GM18498 (cell line): ENCODE data around the gene AQP11.
"Not testable (repeated sequence)": the region's sequence is repeated elsewhere in the genome, so short reads cannot be mapped to it uniquely, and the experiment has no call there.

Experiments used
- ATAC-seq: cut with Tn5 transposase; IDR thresholded peaks from one replicate; pipeline ENCODE4 v1.9.1; 2021; ENCODE audit warnings: mild to moderate bottlenecking, moderate library complexity; ENCODE audit not compliant: unreplicated experiment

AQP11 gene, protein sequence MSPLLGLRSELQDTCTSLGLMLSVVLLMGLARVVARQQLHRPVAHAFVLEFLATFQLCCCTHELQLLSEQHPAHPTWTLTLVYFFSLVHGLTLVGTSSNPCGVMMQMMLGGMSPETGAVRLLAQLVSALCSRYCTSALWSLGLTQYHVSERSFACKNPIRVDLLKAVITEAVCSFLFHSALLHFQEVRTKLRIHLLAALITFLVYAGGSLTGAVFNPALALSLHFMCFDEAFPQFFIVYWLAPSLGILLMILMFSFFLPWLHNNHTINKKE

GRCh38 chr11:77589521-77590193 is at the start of gene AQP11:
Gene AQP11, plus strand, starts transcription at chr11:77589953. Its CDS starts 40 bp downstream, at chr11:77589993.
- peak; percentile 94 for ATAC-seq

DNA sequence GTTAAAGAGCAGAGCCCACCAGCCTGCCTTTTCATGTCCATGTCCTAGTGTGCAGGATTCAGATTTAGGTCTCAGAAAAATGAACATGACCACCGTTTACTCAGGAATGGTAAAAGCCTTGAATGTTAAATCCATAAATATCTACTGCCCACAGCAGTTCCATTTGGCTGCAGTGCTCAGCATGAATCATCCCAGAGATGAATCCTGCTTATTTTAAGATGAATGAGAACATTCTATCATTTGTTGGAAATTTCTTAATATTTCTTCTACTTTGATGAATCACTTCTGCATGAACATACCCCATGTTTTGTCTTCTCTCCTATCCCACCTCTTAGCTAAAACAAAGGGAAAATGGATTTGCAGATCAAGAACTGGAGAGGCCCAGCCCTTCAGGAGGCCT is 47.5 kb upstream of the AQP11 start:
- ATAC-seq: no peak

GRCh38 chr11:77547047-77547836 is 42.5 kb upstream of the AQP11 start:
- no peak for ATAC-seq

DNA sequence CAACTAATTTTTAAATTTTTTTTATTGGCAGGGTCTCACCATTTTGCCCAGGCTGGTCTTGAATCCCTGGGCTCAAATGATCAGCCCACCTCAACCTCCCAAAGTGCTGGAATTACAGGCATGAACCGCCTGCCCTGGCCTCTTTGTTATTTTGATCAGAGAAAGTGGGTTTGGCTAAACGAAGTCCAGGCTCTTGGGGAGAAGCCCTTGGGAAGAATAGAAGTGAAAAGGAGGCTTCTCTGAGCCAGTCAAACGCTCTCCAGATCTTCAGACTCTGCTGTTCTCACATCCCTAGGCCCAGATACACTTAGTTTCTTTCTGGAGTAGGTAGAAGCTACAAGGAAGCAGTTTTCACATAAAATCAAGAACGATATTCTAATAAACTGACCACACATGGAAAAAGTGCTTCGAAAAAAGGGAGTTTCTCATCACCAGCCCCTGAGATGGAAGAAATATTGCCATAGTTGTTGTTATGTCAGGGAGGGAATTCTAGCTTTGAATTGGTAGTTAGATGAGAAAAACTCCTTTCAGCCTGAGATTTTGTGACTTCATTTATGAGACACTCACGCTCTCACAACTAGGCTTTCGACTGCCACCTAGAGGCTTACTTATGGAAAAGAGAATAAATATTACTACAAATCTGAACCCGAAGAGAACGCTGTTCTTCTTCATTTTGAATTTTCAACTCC is 41.7 kb upstream of the AQP11 start:
- no peak for ATAC-seq

GRCh38 chr11:77548552-77549445 is 41.0 kb upstream of the AQP11 start:
- no peak for ATAC-seq

DNA sequence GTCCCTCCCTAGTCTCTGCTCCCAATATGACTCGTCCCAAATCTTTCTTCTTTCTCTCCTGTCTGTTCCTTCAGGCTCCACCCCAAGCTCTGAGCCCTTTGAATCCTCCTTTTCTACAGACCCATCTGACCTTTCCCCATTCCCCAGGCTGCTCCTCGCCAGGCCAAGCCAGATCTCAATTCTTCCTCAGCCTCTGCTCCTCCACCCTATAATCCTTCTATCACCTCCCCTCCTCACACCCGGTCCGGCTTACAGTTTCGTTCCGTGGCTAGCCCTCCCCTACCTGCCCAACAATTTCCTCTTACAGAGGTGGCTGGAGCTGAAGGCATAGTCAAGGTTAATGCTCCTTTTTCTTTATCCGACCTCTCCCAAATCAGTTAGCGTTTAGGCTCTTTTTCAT is 38.3 kb upstream of the AQP11 start:
- ATAC-seq: not testable (repeated sequence)

DNA sequence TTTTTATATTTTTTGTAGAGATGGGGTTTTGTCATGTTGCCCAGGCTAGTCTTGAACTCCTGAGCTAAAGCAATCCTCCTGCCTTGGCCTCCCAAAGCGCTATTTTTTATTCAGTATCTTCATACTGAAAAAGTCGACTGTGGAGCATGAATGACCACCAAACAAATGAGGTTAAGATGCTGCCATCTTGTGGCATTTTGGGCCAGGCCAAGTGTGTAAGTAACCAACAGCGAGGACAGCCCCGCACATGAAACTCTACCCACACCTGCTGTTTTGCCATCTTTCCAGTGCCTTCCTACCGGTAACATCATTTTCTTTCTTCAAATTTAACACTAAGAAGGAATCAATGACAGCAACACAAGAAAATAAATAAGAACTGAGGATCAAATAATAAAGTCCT is 32.2 kb upstream of the AQP11 start:
- no peak for ATAC-seq

GRCh38 chr11:77558380-77558779 is 31.4 kb upstream of the AQP11 start:
- no peak for ATAC-seq

GRCh38 chr11:77559686-77560401 is 29.9 kb upstream of the AQP11 start:
- no peak for ATAC-seq

DNA sequence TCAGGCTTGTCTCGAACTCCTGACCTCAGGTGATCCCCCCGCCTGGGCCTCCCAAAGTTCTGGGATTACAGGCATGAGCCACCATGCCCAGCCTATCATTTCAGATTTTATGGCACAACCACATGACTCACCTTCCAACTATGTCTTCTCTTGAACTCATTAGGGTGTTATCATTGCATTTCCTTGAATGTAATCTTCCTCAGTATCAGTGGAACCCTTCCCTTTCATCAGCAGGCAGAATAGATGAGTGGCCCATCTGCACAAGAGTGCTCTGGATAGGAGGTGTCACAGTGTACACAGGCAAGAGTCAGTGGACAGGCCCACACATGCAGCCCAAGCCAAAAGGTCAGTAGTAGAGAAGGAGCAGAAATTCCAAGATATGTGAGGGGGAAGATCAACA is 29.1 kb upstream of the AQP11 start:
- ATAC-seq: no peak

DNA sequence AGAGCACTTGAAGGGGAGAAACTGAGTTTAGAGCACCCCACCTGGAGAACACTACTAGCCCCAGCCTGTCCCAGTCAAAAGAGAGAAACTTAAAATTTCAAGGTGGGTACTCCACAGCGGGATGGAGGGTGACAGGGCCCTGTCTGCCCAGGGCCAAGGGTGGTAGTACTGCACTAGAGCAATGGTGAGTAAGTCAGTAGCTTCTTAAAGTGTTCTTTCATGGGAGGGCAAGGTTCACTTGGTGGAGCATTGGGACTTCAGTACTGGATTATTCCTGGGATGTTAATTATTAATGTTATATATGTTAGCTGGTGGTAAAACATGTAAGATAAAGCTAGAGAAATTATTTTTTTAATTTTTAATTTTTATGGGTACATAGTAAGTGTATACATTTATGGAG is 28.5 kb upstream of the AQP11 start:
- no peak for ATAC-seq

DNA sequence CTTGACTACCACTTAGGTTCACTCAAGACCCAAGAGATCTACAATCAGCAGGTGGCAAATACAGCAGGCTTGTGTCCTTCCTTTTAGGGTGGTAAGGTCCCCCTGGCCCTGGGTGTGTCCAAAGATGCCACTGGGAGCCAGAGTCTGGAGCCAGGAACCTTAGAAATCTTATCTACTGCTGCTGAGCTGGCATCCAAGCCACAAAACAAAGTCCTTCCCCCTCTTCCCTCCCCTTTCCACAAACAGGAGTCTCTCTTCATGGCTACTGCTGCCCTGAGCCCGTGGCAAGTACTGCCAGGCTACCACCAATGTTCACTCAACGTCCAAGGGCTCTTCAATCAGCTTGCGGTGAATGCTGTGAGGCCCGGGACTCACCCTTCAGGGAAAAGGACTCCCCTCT is 21.4 kb upstream of the AQP11 start:
- no peak for ATAC-seq

DNA sequence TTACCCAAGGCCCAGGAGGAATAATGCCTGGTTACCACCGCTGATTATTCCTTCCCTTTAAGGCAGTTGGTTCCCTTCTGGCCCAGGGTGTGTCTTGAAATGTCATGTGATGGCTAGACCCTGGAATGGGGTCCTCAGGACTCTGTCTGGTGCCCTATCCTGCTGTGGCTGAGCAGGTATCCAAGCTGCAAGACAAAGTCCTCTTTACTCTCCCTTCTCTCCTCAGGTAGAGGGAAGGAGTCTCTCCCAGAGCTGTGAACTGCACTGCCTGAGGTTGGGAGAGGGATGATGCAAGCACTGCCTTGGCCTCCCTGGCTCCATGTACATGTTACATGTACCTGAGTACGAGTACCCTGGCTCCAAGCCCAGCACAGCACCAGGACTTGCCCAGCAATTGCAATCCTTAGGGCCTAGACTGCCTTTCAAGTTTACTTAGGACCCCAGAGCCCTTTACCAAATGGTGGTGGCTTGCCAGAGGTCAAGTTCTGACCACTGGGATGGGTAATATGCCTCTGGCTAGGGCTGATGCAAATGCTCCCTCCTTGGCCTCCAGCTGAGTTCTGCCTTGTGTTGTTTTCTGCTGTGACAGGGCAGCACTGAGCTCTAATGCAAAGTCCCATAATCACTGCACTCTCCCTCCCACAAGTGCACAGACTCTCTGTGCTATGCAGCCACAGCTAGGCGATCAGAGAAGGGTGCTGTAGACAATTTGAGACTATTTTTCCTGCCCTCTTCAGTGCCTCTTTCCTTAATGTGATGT is 20.7 kb upstream of the AQP11 start:
- ATAC-seq: no peak

DNA sequence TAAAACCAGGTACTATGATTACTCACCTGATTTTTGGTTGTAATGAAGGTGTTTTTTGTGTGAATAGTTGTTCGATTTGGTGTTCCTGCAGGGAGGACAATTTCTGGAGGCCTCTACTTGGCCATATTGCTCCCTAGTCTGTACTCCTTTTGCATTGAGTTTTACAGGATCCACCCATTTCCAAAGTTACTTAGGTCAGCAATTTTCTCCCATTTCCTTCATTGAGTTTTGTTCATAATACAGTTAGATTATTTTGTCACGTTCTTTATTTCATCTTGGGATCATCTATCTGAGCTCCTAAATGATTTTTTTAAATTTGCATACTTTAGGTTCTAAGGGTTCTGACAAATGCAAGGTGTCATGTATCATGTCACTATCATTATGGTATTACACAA is 20.1 kb upstream of the AQP11 start:
- no peak for ATAC-seq

- ATAC-seq: not testable (repeated sequence)
These were observed 18.9 kb upstream of the AQP11 start for GRCh38 chr11:77570896-77571295.

DNA sequence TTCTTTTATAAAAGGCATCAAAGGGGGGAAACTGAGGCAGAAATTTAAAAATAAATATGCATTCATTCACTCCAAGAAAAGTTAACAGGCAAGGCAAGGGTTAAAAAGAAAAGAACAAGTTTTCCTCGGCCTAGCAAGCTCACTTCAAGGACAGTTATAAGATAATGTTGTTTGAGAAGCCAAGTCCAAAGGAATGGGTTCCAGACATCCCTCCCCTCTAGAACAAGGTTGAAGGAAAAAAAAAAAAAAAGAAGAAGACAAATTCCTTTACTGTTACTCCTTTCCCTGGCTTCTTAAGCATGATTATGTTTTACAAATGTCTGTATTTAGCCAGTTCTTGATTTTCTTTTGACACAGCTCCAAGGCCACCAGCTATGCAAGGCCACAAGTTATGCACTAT is 14.3 kb upstream of the AQP11 start:
- ATAC-seq: not testable (repeated sequence)

DNA sequence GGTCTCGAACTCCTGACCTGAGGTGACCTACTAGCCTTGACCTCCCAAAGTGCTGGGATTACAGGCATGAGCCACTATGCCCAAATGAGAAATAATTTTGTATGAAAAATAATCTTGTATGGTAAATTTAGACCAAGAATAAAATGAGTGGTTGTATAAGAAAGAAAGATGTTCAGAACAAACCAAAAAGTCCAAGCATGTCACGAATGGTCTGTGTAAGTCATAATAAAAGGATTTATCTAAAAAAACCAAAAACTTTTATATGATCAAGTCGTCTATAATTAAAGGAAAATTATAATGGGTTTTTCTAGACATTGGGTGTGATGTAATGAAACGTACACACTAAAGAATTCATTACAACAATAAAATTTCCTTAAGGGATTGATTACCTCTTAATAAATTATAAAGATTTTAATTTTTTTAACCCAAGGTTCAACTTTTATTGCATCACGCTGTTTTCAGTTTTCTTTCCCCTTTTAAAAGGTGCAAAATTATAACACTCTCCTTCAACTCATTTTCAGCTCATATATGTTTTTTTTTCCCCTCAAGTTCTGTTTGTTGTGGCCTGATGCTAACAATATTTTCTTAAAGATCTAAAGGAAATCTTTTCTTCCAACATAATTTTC is 8.9 kb upstream of the AQP11 start:
- no peak for ATAC-seq

DNA sequence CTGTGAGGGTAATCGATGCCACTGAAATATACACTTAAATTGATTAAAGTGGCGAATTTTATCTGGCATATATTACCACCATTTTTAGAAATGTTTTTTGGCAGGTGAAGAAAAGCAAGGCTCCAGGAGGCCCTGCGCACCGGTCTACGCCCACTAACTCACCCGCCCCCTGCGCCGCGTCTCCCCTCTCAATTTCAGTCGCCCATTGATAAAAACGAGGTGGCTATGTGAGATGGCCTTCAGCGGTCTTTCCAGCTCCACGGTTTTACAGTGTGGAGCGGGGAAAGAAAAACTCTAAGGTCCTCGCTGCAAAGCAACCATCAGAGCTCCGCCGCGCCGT is 602 bp upstream of the AQP11 start:
- ATAC-seq: peak; percentile 31
